T-helper 1 cell treated with Interleukin-12 subunit alpha and Interleukin-12 subunit beta and Interleukin-4 antibody, amounts not matched to agents 30 μg/mL and 1 μg/mL, for 36 hours (primary cell): ENCODE results near the gene ANKS1B.
"Not testable (repeated sequence)": the region's sequence is repeated elsewhere in the genome, so short reads cannot be mapped to it uniquely, and the experiment has no call there.

Experiments used
- H3K27ac Mint-ChIP-seq: one replicate; pipeline ENCODE4 v1.8.0; 2021; ENCODE audit warnings: mild to moderate bottlenecking, mixed read lengths
- H3K27me3 Mint-ChIP-seq: one replicate; pipeline ENCODE4 v1.8.0; 2021; ENCODE audit warnings: low read depth, mixed read lengths
- H3K36me3 Mint-ChIP-seq: one replicate; pipeline ENCODE4 v1.8.0; 2021; ENCODE audit warnings: low read depth, mixed read lengths
- H3K4me1 Mint-ChIP-seq: one replicate; pipeline ENCODE4 v1.8.0; 2021; ENCODE audit warnings: low read depth, mixed read lengths
- H3K4me3 Mint-ChIP-seq: one replicate; pipeline ENCODE4 v1.8.0; 2021; ENCODE audit warnings: mild to moderate bottlenecking, moderate library complexity, mixed read lengths
- H3K9me3 Mint-ChIP-seq: one replicate; pipeline ENCODE4 v1.8.0; 2021; ENCODE audit warnings: mixed read lengths

ANKS1B gene

DNA sequence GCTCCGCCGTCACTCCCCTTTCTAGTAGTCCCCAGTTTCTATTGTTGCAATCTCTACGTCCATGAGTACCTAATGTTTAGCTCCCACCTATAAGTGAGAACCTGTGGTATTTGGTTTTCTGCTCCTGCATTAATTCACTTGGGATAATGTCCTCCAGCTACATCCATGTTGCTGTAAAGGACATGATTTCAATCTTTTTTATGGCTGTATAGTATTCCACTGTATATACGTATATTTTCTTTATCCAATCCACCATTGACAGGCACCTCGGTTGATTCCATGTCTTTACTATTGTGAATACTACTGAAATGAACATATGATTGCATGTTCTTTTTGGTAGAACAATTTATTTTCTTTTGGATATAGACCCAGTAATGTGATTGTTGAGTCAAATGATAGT, 114.7 kb downstream of the ANKS1B start:
- no peaks in the 10 kb centered on the region for H3K4me1 Mint-ChIP-seq
- no peaks in the 10 kb centered on the region for H3K36me3 Mint-ChIP-seq
- H3K27ac Mint-ChIP-seq = no peak overlapping the region
- H3K9me3 Mint-ChIP-seq = peaks cover 15% of the 10 kb centered on the region
- H3K4me3 Mint-ChIP-seq = no peak overlapping the region
- H3K27me3 Mint-ChIP-seq = no peaks in the 10 kb centered on the region

GRCh38 chr12:99861731-99862130, 123.0 kb downstream of the ANKS1B start:
- no peaks in the 10 kb centered on the region for H3K27me3 Mint-ChIP-seq
- H3K9me3 Mint-ChIP-seq = no peaks in the 10 kb centered on the region
- no peaks in the 10 kb centered on the region for H3K4me1 Mint-ChIP-seq
- no peaks in the 10 kb centered on the region for H3K36me3 Mint-ChIP-seq
- H3K27ac Mint-ChIP-seq = no peak overlapping the region
- no peak overlapping the region for H3K4me3 Mint-ChIP-seq

DNA sequence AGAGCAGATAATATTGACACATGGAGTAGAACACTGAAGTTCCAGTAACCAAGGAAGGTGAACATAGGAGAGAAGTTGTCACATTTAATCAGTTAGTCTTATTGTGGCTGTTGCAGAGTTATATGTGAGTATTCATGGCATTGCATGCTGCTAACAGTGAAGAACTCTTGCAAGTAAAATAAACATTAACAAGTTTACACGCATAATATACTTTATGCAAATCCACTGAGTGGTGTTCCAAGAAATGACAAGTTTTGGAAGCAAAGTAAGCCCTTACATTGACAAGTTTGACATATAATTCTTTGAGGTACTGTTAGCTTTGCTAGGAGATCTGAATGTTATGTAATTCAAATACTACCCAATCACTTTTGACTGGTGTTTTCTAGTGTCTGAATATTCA, 125.6 kb downstream of the ANKS1B start:
- Mint-ChIP-seq H3K4me3 (no peak overlapping the region), H3K4me1 (no peaks in the 10 kb centered on the region), H3K36me3 (no peaks in the 10 kb centered on the region)

DNA sequence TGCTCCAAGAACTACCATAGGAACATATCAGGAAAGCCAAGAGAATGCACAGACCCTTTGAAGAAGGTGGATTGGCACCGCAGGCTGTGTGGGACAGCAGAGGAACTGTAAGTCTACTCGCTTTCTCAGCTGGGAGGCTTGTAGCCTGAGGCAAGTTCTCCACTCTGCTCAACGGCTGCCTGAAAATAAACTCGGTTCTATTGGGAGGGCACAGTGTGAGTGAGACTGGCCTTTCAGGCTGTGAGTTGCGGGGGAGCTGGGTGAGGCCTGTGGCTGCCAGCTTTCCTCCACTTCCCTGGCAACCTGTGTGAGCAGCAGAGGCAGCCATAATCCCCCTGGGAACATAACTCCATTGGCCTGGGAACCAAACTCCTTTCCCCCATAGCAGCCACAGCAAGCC, 132.1 kb downstream of the ANKS1B start:
- Mint-ChIP-seq H3K4me3 (no peak overlapping the region), H3K27ac (no peak overlapping the region), H3K9me3 (no peaks in the 10 kb centered on the region), H3K4me1 (no peaks in the 10 kb centered on the region), H3K36me3 (no peaks in the 10 kb centered on the region), H3K27me3 (no peaks in the 10 kb centered on the region)

More for the DNA sequence above, 125.6 kb downstream of the ANKS1B start:
- Mint-ChIP-seq H3K9me3 (no peaks in the 10 kb centered on the region), H3K27ac (no peak overlapping the region), H3K27me3 (no peaks in the 10 kb centered on the region)

DNA sequence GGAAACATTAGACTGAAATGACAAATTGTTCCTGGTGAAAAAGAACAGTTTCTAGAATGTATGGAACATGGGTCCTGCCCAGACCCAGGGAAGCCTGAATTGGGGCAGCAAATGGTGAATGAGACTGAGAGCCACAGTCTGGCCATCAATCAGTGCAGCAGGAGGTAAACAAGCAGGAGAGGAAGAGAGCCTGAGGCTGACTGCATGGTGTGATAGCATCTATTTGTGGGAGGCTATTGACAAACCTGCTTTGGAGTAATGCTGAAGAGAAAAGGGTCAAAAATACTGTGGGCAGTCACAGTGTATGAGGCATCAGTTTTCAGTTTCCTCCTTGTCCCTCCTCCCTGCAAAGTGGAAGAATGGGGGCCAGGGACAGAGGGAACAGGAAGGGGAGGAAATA, 136.8 kb downstream of the ANKS1B start:
- H3K27ac Mint-ChIP-seq = no peak overlapping the region
- no peaks in the 10 kb centered on the region for H3K9me3 Mint-ChIP-seq
- H3K4me3 Mint-ChIP-seq = no peak overlapping the region

DNA sequence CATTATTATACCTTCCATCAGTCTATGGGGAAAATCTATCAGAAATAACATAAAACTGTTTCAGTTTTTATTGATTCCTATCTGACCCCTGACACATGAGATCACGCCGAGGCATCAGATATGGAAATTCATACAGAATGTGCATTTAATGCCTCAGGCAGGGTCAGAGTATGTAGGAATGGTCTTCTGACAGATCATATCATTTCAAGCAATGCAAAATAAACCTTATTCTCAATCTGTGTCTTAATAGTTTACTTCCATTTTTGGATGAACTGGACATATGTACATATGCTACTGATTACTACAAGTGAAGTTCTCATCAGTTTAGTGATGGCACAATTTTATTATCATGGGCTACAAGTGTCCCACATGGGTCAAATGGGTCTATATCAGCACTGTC, 150.0 kb downstream of the ANKS1B start:
- no peaks in the 10 kb centered on the region for H3K9me3 Mint-ChIP-seq

More for the DNA sequence above, 136.8 kb downstream of the ANKS1B start:
- H3K36me3 Mint-ChIP-seq = no peaks in the 10 kb centered on the region
- H3K4me1 Mint-ChIP-seq = no peaks in the 10 kb centered on the region
- H3K27me3 Mint-ChIP-seq = no peaks in the 10 kb centered on the region

GRCh38 chr12:99833397-99833796, 151.3 kb downstream of the ANKS1B start:
- Mint-ChIP-seq H3K27me3 (no peaks in the 10 kb centered on the region), H3K9me3 (no peaks in the 10 kb centered on the region), H3K36me3 (no peaks in the 10 kb centered on the region), H3K4me1 (no peaks in the 10 kb centered on the region), H3K4me3 (no peak overlapping the region), H3K27ac (no peak overlapping the region)

More for the DNA sequence above, 150.0 kb downstream of the ANKS1B start:
- Mint-ChIP-seq H3K4me3 (no peak overlapping the region), H3K4me1 (no peaks in the 10 kb centered on the region), H3K27me3 (no peaks in the 10 kb centered on the region), H3K36me3 (no peaks in the 10 kb centered on the region), H3K27ac (no peak overlapping the region)

DNA sequence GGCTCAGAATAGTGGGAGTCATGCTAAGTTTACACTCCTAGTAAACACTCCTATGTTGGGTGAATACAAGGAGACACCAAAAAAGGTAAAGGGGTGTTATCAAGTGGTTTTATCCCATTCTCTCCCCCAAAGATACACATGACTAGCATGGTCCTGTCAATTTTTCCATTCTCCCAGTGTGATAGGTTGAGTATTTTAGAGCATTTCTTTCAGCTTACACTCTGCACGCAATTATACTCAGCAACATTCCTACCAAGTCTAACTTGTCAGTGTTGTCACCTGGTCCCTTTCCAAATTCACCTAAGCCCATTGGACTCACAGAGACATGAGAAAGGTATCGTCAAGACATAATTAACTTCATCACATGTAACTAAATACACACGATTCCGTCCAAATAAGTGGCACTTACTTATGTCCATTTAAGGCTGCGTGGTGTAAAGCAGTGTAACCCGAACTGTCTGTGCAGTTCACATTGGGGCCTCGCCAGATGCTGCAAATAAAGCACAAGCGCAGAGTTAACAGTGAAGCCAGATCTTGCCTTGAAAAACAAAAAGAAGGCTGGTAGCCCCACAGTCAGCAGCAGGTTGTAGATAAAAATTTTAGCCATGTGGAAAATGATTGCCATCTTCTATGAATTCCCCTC, 159.7 kb downstream of the ANKS1B start:
- Mint-ChIP-seq H3K9me3 (no peaks in the 10 kb centered on the region), H3K27me3 (no peaks in the 10 kb centered on the region), H3K27ac (no peak overlapping the region), H3K4me3 (no peak overlapping the region), H3K4me1 (no peaks in the 10 kb centered on the region), H3K36me3 (no peaks in the 10 kb centered on the region)

GRCh38 chr12:99822273-99822672, 162.5 kb downstream of the ANKS1B start:
- Mint-ChIP-seq H3K4me3 (no peak overlapping the region), H3K27ac (no peak overlapping the region), H3K36me3 (no peaks in the 10 kb centered on the region), H3K4me1 (no peaks in the 10 kb centered on the region), H3K9me3 (no peaks in the 10 kb centered on the region), H3K27me3 (no peaks in the 10 kb centered on the region)

DNA sequence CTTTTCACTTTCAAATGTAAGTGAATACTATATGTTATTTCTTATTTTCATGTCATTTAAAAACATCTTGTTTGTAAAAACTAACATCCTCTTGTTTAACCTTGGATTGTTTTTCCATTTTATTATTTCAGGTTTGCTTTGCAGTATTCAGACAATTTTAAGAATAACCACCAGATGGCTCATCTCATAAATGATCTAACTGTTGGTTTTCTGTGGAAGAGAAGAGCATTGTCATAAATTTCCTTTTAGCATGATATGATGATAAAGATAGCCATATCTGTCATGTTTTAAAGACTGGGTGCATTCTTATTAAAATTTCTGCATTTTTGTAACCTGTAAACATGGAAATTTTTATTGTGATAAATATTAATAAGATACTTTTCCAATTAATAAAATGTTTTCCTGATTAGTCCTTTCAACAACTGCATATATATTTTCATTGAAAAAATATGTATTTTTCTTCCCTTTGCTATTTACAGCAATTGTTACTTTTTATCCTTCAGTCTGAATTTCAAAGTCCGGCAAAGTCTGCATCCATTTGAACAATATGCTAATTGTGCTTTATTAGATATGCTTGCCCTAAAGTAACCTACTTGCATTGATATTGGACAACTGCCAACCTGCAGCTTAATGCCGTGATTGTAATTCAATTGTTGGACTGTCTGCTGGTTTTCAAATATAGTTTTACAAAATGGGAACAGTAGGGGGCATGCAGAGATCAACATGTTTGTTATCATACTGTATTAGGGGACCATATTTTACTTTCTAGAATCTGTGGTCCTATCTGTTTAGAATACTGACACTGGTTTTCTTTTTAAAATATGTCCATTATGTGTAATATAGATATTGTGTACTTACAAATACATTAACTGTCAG, 173.8 kb downstream of the ANKS1B start:
- Mint-ChIP-seq H3K27me3 (no peaks in the 10 kb centered on the region), H3K36me3 (no peaks in the 10 kb centered on the region), H3K4me1 (no peaks in the 10 kb centered on the region), H3K27ac (no peak overlapping the region), H3K4me3 (no peak overlapping the region), H3K9me3 (no peaks in the 10 kb centered on the region)

DNA sequence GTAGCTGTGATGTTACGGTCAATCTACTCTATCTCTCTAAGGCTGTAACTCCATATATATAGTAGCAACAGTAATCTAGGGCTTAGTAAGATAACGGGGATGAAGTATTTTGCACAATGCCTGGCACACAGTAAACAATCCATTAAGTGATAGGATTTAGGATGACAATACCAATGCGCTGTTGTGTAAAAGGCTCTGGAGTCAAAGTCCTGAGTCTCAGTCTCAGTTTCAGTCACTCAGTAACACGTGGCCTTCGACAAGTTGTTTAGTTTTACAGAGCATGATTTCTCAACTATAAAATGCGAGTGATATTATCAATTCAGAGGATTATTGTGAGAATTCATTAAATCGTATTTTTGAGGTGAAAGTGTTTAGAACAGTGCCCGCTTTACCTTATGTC, 174.8 kb downstream of the ANKS1B start:
- Mint-ChIP-seq H3K4me1 (no peaks in the 10 kb centered on the region), H3K27me3 (no peaks in the 10 kb centered on the region), H3K9me3 (no peaks in the 10 kb centered on the region)

GRCh38 chr12:99806304-99806703, 178.4 kb downstream of the ANKS1B start:
- Mint-ChIP-seq H3K4me1 (no peaks in the 10 kb centered on the region), H3K4me3 (no peak overlapping the region), H3K9me3 (no peaks in the 10 kb centered on the region), H3K27me3 (no peaks in the 10 kb centered on the region), H3K27ac (no peak overlapping the region), H3K36me3 (no peaks in the 10 kb centered on the region)

More for the DNA sequence above, 174.8 kb downstream of the ANKS1B start:
- no peaks in the 10 kb centered on the region for H3K36me3 Mint-ChIP-seq
- no peak overlapping the region for H3K27ac Mint-ChIP-seq
- H3K4me3 Mint-ChIP-seq = no peak overlapping the region

- H3K4me3 Mint-ChIP-seq = no peak overlapping the region
- no peaks in the 10 kb centered on the region for H3K36me3 Mint-ChIP-seq
- no peaks in the 10 kb centered on the region for H3K9me3 Mint-ChIP-seq
- no peaks in the 10 kb centered on the region for H3K4me1 Mint-ChIP-seq
- no peaks in the 10 kb centered on the region for H3K27me3 Mint-ChIP-seq
- no peak overlapping the region for H3K27ac Mint-ChIP-seq
These were observed 180.0 kb downstream of the ANKS1B start for GRCh38 chr12:99804715-99805114.

DNA sequence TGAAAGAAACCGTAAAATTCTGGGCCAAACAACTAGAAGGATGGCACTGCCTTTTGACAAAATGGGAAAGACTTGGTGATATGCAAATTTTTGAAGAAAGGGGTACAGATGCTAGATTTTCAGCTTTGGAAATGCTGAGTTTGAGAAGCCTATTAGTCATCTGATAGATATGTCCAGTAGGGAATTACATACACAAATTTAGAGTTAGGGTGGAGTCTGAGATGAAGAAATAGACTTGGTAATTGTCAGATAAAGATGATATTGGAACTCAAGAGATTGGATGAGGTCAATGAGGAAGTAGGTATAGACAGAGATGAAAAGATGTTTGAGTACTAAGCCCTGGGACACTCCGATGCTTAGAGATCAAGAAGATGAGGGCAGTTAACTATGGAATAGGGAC, 184.1 kb downstream of the ANKS1B start:
- Mint-ChIP-seq H3K9me3 (no peaks in the 10 kb centered on the region), H3K4me1 (no peaks in the 10 kb centered on the region), H3K27me3 (no peaks in the 10 kb centered on the region), H3K4me3 (no peak overlapping the region), H3K36me3 (no peaks in the 10 kb centered on the region), H3K27ac (no peak overlapping the region)

DNA sequence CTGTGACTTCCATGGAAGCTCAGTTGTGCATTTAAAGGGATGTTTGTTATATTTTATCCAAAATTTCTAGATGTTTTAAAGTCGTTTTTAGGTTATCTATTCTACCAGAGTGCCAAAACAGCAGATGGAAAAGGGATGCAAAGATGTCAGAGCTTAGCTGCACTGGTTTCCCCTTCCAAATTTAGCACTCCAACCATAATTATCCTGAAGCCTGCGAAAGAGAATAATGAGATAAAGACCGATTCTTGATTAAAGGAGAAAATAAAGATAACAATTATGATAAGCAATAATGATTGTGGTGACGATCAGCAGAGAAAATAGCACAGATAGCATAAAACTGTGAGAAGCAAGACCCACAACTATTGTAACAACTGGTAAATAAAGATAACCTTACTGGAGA, 186.8 kb downstream of the ANKS1B start:
- not testable (repeated sequence) for H3K36me3 Mint-ChIP-seq, H3K9me3 Mint-ChIP-seq, H3K4me3 Mint-ChIP-seq, H3K27me3 Mint-ChIP-seq, H3K4me1 Mint-ChIP-seq, H3K27ac Mint-ChIP-seq
